GM12878 (cell line): ENCODE data around the gene CDH8. TPM values are rescaled to one million over a fixed set of nuclear protein-coding genes. Genes with fewer than 3 reads are reported as not detected.

Source experiments
- ATAC-seq: fragments of 200-7000 bp; cut with Tn5 transposase; 3 replicates; pipeline ENCODE4 v1.9.1; 2020; ENCODE audit warnings: mild to moderate bottlenecking, moderate library complexity
- BruUV-seq: library from RNA; stranded (reverse); fragments of 400-500 nt; replicated peaks from 2 replicates; lab custom pipeline; 2021; lab: Mats Ljungman, UMichigan
- CTCF ChIA-PET: fragments of 300-600 bp; sonication (Branson Sonifier 250); formaldehyde crosslinking; extraction: SDS; loops from one replicate; lab custom pipeline; 2021; ENCODE audit warnings: inconsistent platforms; lab: Yijun Ruan, JAX
- POLR2A ChIA-PET: fragments of 350-600 bp; formaldehyde crosslinking; extraction: SDS; loops from one replicate; lab custom pipeline; 2021; ENCODE audit warnings: inconsistent platforms; lab: Charles Lee
- RAD21 ChIA-PET: fragments of 300-600 bp; sonication (Branson Sonifier 250); formaldehyde crosslinking; loops from one replicate; lab custom pipeline; 2023; ENCODE audit warnings: antibody characterized with exemption; ENCODE audit not compliant: unreplicated experiment; lab: Charles Lee
- SMC1A ChIA-PET: fragments of 300-600 bp; sonication (Branson Sonifier 250); formaldehyde crosslinking; loops from one replicate; lab custom pipeline; 2023; ENCODE audit not compliant: unreplicated experiment, uncharacterized antibody; lab: Charles Lee
- DNase-seq: peaks from one replicate; pipeline ENCODE4 v3.0.0-alpha.2; 2011; ENCODE audit warnings: low read depth, low spot score
- FAIRE-seq: peaks from 3 replicates; lab custom pipeline; 2011; peaks lifted over from hg19 to GRCh38; lab: Jason Lieb, UNC
- H2AFZ ChIP-seq: 2 replicates; pipeline ENCODE4 v1.6.0; 2011; ENCODE audit warnings: low read depth, low read length, control low read depth; ENCODE audit not compliant: control insufficient read depth
- H3K27ac ChIP-seq: 2 replicates; pipeline ENCODE4 v1.5.1; 2011; ENCODE audit warnings: control low read depth; ENCODE audit not compliant: control insufficient read depth, insufficient read depth
- H3K27me3 ChIP-seq, 2 experiments: replicated peaks in 1 of 2; 2 replicates each; pipeline versions ENCODE4 v1.6.0 to v1.6.1; 2011; ENCODE audit warnings: low read length in 1 of 2; ENCODE audit not compliant: control insufficient read depth in 2 of 2, insufficient read depth in 2 of 2
- H3K36me3 ChIP-seq, 2 experiments: 2 replicates each; pipeline ENCODE4 v1.5.1; 2011; ENCODE audit warnings: low read length in 1 of 2; ENCODE audit not compliant: control insufficient read depth in 2 of 2, insufficient read depth in 2 of 2
- H3K4me1 ChIP-seq: 2 replicates; pipeline ENCODE4 v1.6.1; 2011; ENCODE audit warnings: mild to moderate bottlenecking, low read length, moderate library complexity, mixed read lengths; ENCODE audit not compliant: control insufficient read depth, insufficient read depth
- H3K4me2 ChIP-seq: 2 replicates; pipeline ENCODE4 v1.6.0; 2011; ENCODE audit warnings: control low read depth; ENCODE audit not compliant: control insufficient read depth, insufficient read depth
- H3K4me3 ChIP-seq: fragments of 200-600 bp; sonication (generic); 2 replicates; pipeline ENCODE4 v1.5.1; 2016
- H3K79me2 ChIP-seq: 2 replicates; pipeline ENCODE4 v1.6.0; 2011; ENCODE audit warnings: low read length; ENCODE audit not compliant: control insufficient read depth, insufficient read depth
- H3K9ac ChIP-seq: 2 replicates; pipeline ENCODE4 v1.8.0; 2011; ENCODE audit warnings: low read length, control low read depth, mixed read lengths; ENCODE audit not compliant: control insufficient read depth, insufficient read depth
- H3K9me3 ChIP-seq: replicated peaks from 3 replicates; pipeline ENCODE4 v1.5.1; 2011; ENCODE audit warnings: mild to moderate bottlenecking, low read length; ENCODE audit not compliant: control insufficient read depth, insufficient read depth
- H4K20me1 ChIP-seq: 2 replicates; pipeline ENCODE4 v1.6.0; 2011; ENCODE audit not compliant: control insufficient read depth, insufficient read depth
- BRCA1 ChIP-seq: IDR thresholded peaks from 2 replicates; pipeline ENCODE4 v1.6.1; 2011; ENCODE audit warnings: low read depth, low read length, improper control_type of control experiment
- DPF2 ChIP-seq: fragments of 450-650 bp; IDR thresholded peaks from 2 replicates; pipeline ENCODE4 v1.6.1; 2017; ENCODE audit warnings: mild to moderate bottlenecking
- EP300 ChIP-seq, 2 experiments: fragments of 150-350 bp in 1 of 2; IDR thresholded peaks; 2 replicates each; pipeline ENCODE4 v1.6.1; 2011 to 2012; ENCODE audit warnings: low read depth in 2 of 2, low read length in 2 of 2, borderline replicate concordance in 1 of 2, improper control_type of control experiment in 1 of 2, inconsistent platforms in 1 of 2; ENCODE audit not compliant: control insufficient read depth in 1 of 2
- ESRRA ChIP-seq: IDR thresholded peaks from 2 replicates; pipeline ENCODE4 v1.6.1; 2012; ENCODE audit warnings: mild to moderate bottlenecking, low read length, improper control_type of control experiment
- IKZF2 ChIP-seq, 2 experiments: fragments of 450-650 bp; IDR thresholded peaks; 2 replicates each; pipeline ENCODE4 v1.6.1; 2017; ENCODE audit warnings: mild to moderate bottlenecking in 2 of 2, moderate library complexity in 2 of 2
- KAT2A ChIP-seq: conservative IDR thresholded peaks from 2 replicates; pipeline ENCODE4 v1.6.1; 2011; ENCODE audit warnings: low read depth, low read length; ENCODE audit not compliant: control insufficient read depth
- MEF2B ChIP-seq: fragments of 450-650 bp; IDR thresholded peaks from 2 replicates; pipeline ENCODE4 v1.6.1; 2018; ENCODE audit warnings: mild to moderate bottlenecking, moderate library complexity; ENCODE audit not compliant: partially characterized antibody, poor library complexity, severe bottlenecking
- MTA2 ChIP-seq: fragments of 450-650 bp; IDR thresholded peaks from 2 replicates; pipeline ENCODE4 v1.6.1; 2016; ENCODE audit warnings: low read depth, mild to moderate bottlenecking, moderate library complexity
- MYC ChIP-seq: IDR thresholded peaks from 2 replicates; pipeline ENCODE4 v1.6.1; 2011; ENCODE audit warnings: mild to moderate bottlenecking, low read length, moderate library complexity, inconsistent platforms; ENCODE audit not compliant: insufficient read depth, insufficient replicate concordance, insufficient read length, severe bottlenecking
- NFIC ChIP-seq: IDR thresholded peaks from 2 replicates; pipeline ENCODE4 v1.6.1; 2012; ENCODE audit warnings: low read depth, mild to moderate bottlenecking, inconsistent platforms, low read length, moderate library complexity
- NR2F1 ChIP-seq: fragments of 450-650 bp; conservative IDR thresholded peaks from 2 replicates; pipeline ENCODE4 v1.6.1; 2017; ENCODE audit warnings: mild to moderate bottlenecking
- SPI1 ChIP-seq: IDR thresholded peaks from 2 replicates; pipeline ENCODE4 v1.6.1; 2011; ENCODE audit warnings: low read depth, mild to moderate bottlenecking, low read length, moderate library complexity, borderline replicate concordance; ENCODE audit not compliant: insufficient read depth
- TAF1 ChIP-seq: IDR thresholded peaks from 2 replicates; pipeline ENCODE4 v1.6.1; 2011; ENCODE audit warnings: mild to moderate bottlenecking, low read depth, low read length, borderline replicate concordance
- ZNF384 ChIP-seq: IDR thresholded peaks from 2 replicates; pipeline ENCODE4 v1.6.1; 2012; ENCODE audit warnings: low read depth, mild to moderate bottlenecking, low read length, improper control_type of control experiment, borderline replicate concordance
- ZSCAN29 ChIP-seq: fragments of 450-650 bp; IDR thresholded peaks from 2 replicates; pipeline ENCODE4 v1.6.1; 2017; ENCODE audit warnings: mild to moderate bottlenecking, moderate library complexity
- WGBS: methylation state at CpG from one replicate; pipeline ENCODE4 v1.1.6; 2016; ENCODE audit warnings: low lambda C conversion rate; ENCODE audit not compliant: insufficient replicate concordance, insufficient coverage; ENCODE audit errors: missing lambda C conversion rate; 5-methylcytosine and 5-hydroxymethylcytosine counted together
- in situ Hi-C: fragments of 300-500 bp; cut with MboI; formaldehyde crosslinking; loops from 9 replicates; pipeline ENCODE4 v1.14.3; 2018; ENCODE audit warnings: mixed read lengths
- intact Hi-C: fragments of 100-400 bp; cut with micrococcal nuclease; formaldehyde crosslinking; loops from one replicate; pipeline ENCODE4 v1.14.2; 2022; ENCODE audit not compliant: unreplicated experiment
- polyA plus RNA-seq, 11 experiments: library from polyadenylated mRNA; depleted of rRNA in 4 of 11; unstranded in 6 of 11; stranded (reverse) in 5 of 11; fragments of >200 nt; fragmentation: Nextera tagmentation in 4 of 11; fragmentation: Illumina TruSeq in 1 of 11; extraction: Ambion mirVana in 4 of 11; extraction: Trizol in 1 of 11; gene quantifications; 1 replicate in 1 of 11; 2 replicates in 10 of 11; pipeline versions ENCODE4 v1.2.1 to v1.2.3, GENCODE V29; 2011 to 2016; ENCODE audit warnings: inconsistent platforms in 2 of 11, missing spikeins in 2 of 11, low read depth in 1 of 11
- total RNA-seq, 4 experiments: library from RNA; depleted of rRNA in 3 of 4; stranded (reverse); fragments of >200 nt in 3 of 4; fragmentation: Illumina TruSeq in 1 of 4; extraction: Trizol in 1 of 4; gene quantifications; 2 replicates each; pipeline versions ENCODE4 v1.2.1 to v1.2.3, GENCODE V29; 2013 to 2021
- TF ChIP-seq, protein P1 (sequence below): IDR thresholded peaks from 2 replicates; pipeline ENCODE4 v1.6.1; 2011; ENCODE audit warnings: borderline replicate concordance, low read depth, mild to moderate bottlenecking, moderate library complexity, low read length; ENCODE audit not compliant: insufficient read depth, poor library complexity, severe bottlenecking
- TF ChIP-seq, protein P2 (sequence below): IDR thresholded peaks from 2 replicates; pipeline ENCODE4 v1.6.1; 2011; ENCODE audit warnings: low read depth, low read length, improper control_type of control experiment, borderline replicate concordance

Gene CDH8
- total and polyA plus RNA-seq, 10 of the 15 experiments (the other 5 are each of a cell fraction or from before 2014, with no cell fraction given), result 0.13 to 0.68 (median 0.25) TPM; not detected in 3

DNA sequence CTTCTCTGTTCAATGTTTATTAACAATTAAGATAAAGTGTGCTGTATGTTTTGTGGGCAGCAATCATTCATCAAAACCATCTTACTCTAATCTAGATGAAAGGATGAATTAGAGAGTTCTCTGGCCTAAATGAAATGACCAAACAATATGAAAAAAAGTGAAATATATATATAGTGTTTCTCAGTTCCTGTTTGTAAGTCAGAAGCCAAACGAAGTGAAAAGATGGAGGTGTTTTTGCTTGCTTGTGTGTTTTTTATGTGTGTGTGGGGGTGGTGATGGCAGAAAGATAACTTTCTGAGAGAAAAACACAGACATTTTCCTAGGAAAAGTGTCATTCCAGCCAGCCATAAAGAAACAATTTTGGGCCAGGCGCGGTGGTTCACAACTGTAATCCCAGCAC, 138.6 kb downstream of the CDH8 start:
- FAIRE-seq, result no peak
- Histone ChIP-seq H2AFZ (no peak overlapping the region), H3K9ac (no peak overlapping the region), H3K36me3 (no peaks in the 10 kb centered on the region), H3K9me3 (no peaks in the 10 kb centered on the region), H3K4me3 (no peak overlapping the region), H3K27me3 (no peaks in the 10 kb centered on the region), H3K27ac (no peak overlapping the region), H3K4me2 (no peak overlapping the region), H3K79me2 (no peaks in the 10 kb centered on the region), H3K4me1 (no peaks in the 10 kb centered on the region), H4K20me1 (no peaks in the 10 kb centered on the region)
- ChIA-PET RAD21 (no interaction called here), CTCF (no interaction called here), POLR2A (no interaction called here), SMC1A (interaction anchor here (1.0 to 1.2 kb wide), 2 partner anchors 38 to 63 kb away, joined by 3 to 5 read pairs; no protein-coding TSS in a partner anchor)
- BruUV-seq, result no TSS peak
- TF ChIP-seq SPI1, result peak; percentile 75
- peak; percentile 46; the same call in 1 of the 2 replicates for TF ChIP-seq NFIC
- peak; percentile 33; the same call in 1 of the 2 replicates for TF ChIP-seq DPF2
- no peak for TF ChIP-seq TAF1
- TF ChIP-seq MYC, result no peak
- 0 out of 4 replicates have a peak, but pooled peaks of 1 of the 2 experiments have one; percentile 28 for TF ChIP-seq EP300 (IDR thresholded peaks at IDR 0.05; ENCODE audit: borderline replicate concordance in 1 of 2, control insufficient read depth in 1 of 2, low read depth in 2 of 2, low read length in 2 of 2)
- no peak for TF ChIP-seq ESRRA
- peak; percentile 39 for TF ChIP-seq MEF2B
- peak in 1 of 2 experiments; percentile 27; a peak in 1 of 4 replicates for TF ChIP-seq IKZF2 (IDR thresholded peaks at IDR 0.05)
- no peak for TF ChIP-seq KAT2A
- TF ChIP-seq, protein P1, sequence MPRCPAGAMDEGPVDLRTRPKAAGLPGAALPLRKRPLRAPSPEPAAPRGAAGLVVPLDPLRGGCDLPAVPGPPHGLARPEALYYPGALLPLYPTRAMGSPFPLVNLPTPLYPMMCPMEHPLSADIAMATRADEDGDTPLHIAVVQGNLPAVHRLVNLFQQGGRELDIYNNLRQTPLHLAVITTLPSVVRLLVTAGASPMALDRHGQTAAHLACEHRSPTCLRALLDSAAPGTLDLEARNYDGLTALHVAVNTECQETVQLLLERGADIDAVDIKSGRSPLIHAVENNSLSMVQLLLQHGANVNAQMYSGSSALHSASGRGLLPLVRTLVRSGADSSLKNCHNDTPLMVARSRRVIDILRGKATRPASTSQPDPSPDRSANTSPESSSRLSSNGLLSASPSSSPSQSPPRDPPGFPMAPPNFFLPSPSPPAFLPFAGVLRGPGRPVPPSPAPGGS, result no peak
- peak; percentile 25; the same call in 1 of the 2 replicates for TF ChIP-seq MTA2
- peak; percentile 74 for TF ChIP-seq NR2F1
- no peak for TF ChIP-seq ZSCAN29
- peak; percentile 67; the same call in 1 of the 2 replicates for TF ChIP-seq ZNF384
- TF ChIP-seq BRCA1, result no peak
- TF ChIP-seq, protein P2, sequence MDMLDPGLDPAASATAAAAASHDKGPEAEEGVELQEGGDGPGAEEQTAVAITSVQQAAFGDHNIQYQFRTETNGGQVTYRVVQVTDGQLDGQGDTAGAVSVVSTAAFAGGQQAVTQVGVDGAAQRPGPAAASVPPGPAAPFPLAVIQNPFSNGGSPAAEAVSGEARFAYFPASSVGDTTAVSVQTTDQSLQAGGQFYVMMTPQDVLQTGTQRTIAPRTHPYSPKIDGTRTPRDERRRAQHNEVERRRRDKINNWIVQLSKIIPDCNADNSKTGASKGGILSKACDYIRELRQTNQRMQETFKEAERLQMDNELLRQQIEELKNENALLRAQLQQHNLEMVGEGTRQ, result no peak
- peak; percentile 68 for ATAC-seq
- in situ Hi-C loops, result no loop called here
- 60% methylated on average over 3 of the region's 3 CpGs for WGBS
- intact Hi-C loops, result no loop called here
- no peak for DNase-seq
